ENCODE results near the gene OFD1. TPM values are rescaled to one million over a fixed set of nuclear protein-coding genes. Genes with fewer than 3 reads are reported as not detected.

Gene OFD1
- total and polyA plus RNA-seq, 5 donors = 9.8 to 13.2 (median 12.3) TPM

DNA sequence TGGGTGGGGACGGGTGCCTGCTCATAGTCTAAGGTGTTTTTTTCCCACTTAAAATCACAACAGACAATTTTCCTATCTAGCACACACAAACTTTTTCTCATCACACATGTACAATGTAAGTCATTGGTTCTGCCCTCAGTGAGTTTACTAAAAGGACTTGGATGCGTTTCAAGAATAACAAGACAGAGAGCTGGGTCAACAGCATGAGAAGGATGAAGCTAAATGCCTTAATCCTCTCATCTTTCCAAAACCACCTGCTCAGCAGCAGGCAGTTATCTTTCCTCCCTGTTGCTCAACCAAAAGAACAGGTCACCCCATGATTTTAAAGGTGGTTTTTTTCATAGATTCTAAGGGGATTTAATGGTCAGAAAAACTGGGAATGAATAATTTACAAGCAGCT, 40.1 kb downstream of the OFD1 start:
- H3K4me1 ChIP-seq (ENCODE audit: control insufficient read depth, insufficient read depth, low read length) = no peaks in the 10 kb centered on the region
- H3K27ac ChIP-seq (ENCODE audit: low read length) = no peak overlapping the region
- no peaks in the 10 kb centered on the region for H3K9me3 ChIP-seq (ENCODE audit: control insufficient read depth, low read length)
- H3K4me3 ChIP-seq (ENCODE audit: low read length) = no peak overlapping the region
- ATAC-seq (no peak), DNase-seq (no peak)
- intact Hi-C loops (cut with DNase I) = no loop called here
- WGBS = 84% methylated on average over 2 of the region's 2 CpGs
- no peaks in the 10 kb centered on the region for H3K27me3 ChIP-seq (ENCODE audit: control insufficient read depth, insufficient read depth)

DNA sequence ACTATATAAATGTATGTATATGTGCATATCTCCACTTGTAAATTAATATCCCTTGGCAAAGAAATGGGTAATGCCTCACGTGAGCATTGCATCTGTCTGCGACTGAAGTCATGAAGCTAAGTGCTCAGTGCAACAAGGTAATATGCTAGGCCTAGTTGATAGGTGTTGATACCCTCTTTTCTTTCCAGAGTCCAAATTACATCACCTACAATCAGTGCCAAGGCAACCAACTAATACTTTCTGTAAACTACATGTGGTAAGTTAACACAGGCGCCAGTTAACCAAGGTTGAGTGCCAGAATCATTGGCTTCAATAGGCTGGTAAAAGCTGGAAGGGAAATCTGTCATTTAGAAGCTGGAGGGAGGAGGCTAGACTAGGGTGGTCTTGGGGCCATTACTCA, 41.3 kb downstream of the OFD1 start:
- Histone ChIP-seq H3K27me3 (ENCODE audit: control insufficient read depth, insufficient read depth) (no peaks in the 10 kb centered on the region), H3K27ac (ENCODE audit: low read length) (no peak overlapping the region), H3K9me3 (ENCODE audit: control insufficient read depth, low read length) (no peaks in the 10 kb centered on the region), H3K4me3 (ENCODE audit: low read length) (no peak overlapping the region), H3K4me1 (ENCODE audit: control insufficient read depth, insufficient read depth, low read length) (no peaks in the 10 kb centered on the region)
- WGBS = 96% methylated on average over 3 of the region's 3 CpGs
- ATAC-seq (no peak), DNase-seq (no peak)
- intact Hi-C loops (cut with DNase I) = no loop called here

DNA sequence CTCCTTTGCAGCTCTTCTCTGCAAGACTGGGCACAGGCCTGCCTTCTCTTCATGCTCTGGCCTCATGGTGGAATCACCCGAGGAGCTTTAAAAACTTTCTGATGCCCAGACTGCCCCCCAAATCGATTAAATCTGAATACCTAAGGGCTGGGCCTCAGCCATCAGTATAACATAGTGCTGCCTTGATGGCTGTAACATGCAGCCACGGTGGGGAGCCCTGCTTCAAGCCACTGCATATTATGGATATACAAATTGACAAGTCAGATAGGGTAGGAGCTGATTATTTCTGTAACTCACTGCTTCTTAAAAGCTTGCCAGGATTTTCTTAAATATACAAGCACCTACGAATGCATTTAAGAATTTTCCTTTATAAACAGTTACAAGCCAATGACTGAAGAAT, 41.8 kb downstream of the OFD1 start:
- ATAC-seq = no peak
- DNase-seq = no peak
- Histone ChIP-seq H3K4me1 (ENCODE audit: control insufficient read depth, insufficient read depth, low read length) (no peaks in the 10 kb centered on the region), H3K27ac (ENCODE audit: low read length) (no peak overlapping the region), H3K9me3 (ENCODE audit: control insufficient read depth, low read length) (no peaks in the 10 kb centered on the region), H3K27me3 (ENCODE audit: control insufficient read depth, insufficient read depth) (no peaks in the 10 kb centered on the region), H3K4me3 (ENCODE audit: low read length) (no peak overlapping the region)
- 74% methylated on average over 4 of the region's 4 CpGs for WGBS
- intact Hi-C loops (cut with DNase I) = no loop called here

DNA sequence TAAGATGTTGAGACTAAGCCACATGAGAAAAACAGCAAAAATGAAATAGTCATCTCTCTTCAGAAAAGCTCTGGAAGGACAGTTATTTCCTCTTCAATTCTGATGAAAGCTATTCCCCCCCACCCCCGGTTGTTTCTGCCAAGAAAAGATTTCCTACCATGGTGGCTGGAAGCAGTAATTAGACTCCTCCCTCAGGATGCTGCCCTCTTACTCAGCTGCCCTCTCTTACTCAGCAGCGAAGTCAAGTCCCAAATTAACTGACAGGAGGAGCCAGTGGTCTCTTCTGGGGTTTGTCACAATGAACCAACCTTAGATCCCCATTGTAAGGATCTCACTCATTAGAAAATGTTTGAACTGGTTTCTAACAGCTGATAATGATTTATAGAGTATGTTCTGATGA, 44.4 kb downstream of the OFD1 start:
- Histone ChIP-seq H3K27ac (ENCODE audit: low read length) (no peak overlapping the region), H3K4me3 (ENCODE audit: low read length) (no peak overlapping the region), H3K27me3 (ENCODE audit: control insufficient read depth, insufficient read depth) (no peaks in the 10 kb centered on the region), H3K9me3 (ENCODE audit: control insufficient read depth, low read length) (no peaks in the 10 kb centered on the region), H3K4me1 (ENCODE audit: control insufficient read depth, insufficient read depth, low read length) (no peaks in the 10 kb centered on the region)
- ATAC-seq = peak in 1 of 2 donors; percentile 68
- DNase-seq = no peak
- 6% methylated on average over 2 of the region's 2 CpGs for WGBS
- intact Hi-C loops (cut with DNase I) = no loop called here

- H3K27me3 ChIP-seq (ENCODE audit: control insufficient read depth, insufficient read depth) = no peaks in the 10 kb centered on the region
- ATAC-seq (no peak), DNase-seq (no peak)
- no peak overlapping the region for H3K4me3 ChIP-seq (ENCODE audit: low read length)
- 46% methylated on average over 7 of the region's 7 CpGs for WGBS
- H3K9me3 ChIP-seq (ENCODE audit: control insufficient read depth, low read length) = no peaks in the 10 kb centered on the region
- intact Hi-C loops (cut with DNase I) = no loop called here
- no peak overlapping the region for H3K27ac ChIP-seq (ENCODE audit: low read length)
- H3K4me1 ChIP-seq (ENCODE audit: control insufficient read depth, insufficient read depth, low read length) = no peaks in the 10 kb centered on the region
These were observed 46.4 kb downstream of the OFD1 start for GRCh38 chrX:13780868-13781427.

GRCh38 chrX:13786048-13786447, 51.5 kb downstream of the OFD1 start:
- no peak overlapping the region for H3K4me3 ChIP-seq (ENCODE audit: low read length)
- H3K9me3 ChIP-seq (ENCODE audit: control insufficient read depth, low read length) = no peaks in the 10 kb centered on the region
- H3K4me1 ChIP-seq (ENCODE audit: control insufficient read depth, insufficient read depth, low read length) = no peaks in the 10 kb centered on the region
- 80% methylated on average over 8 of the region's 8 CpGs for WGBS
- DNase-seq = no peak
- H3K27ac ChIP-seq (ENCODE audit: low read length) = no peak overlapping the region
- no peak for ATAC-seq
- H3K27me3 ChIP-seq (ENCODE audit: control insufficient read depth, insufficient read depth) = no peaks in the 10 kb centered on the region
- intact Hi-C loops (cut with DNase I) = no loop called here

- no peaks in the 10 kb centered on the region for H3K9me3 ChIP-seq (ENCODE audit: control insufficient read depth, low read length)
These were observed 55.9 kb downstream of the OFD1 start for GRCh38 chrX:13790206-13791131.

GRCh38 chrX:13791145-13791544, 56.6 kb downstream of the OFD1 start:
- DNase-seq = no peak
- peak in 1 of 2 donors; percentile 36 for ATAC-seq
- H3K4me3 ChIP-seq (ENCODE audit: low read length) = no peak overlapping the region
- no peak overlapping the region for H3K27ac ChIP-seq (ENCODE audit: low read length)
- WGBS = 89% methylated on average over 2 of the region's 2 CpGs
- H3K9me3 ChIP-seq (ENCODE audit: control insufficient read depth, low read length) = no peaks in the 10 kb centered on the region
- intact Hi-C loops (cut with DNase I) = no loop called here
- H3K4me1 ChIP-seq (ENCODE audit: control insufficient read depth, insufficient read depth, low read length) = no peaks in the 10 kb centered on the region
- no peaks in the 10 kb centered on the region for H3K27me3 ChIP-seq (ENCODE audit: control insufficient read depth, insufficient read depth)

More at GRCh38 chrX:13790206-13791131, 55.9 kb downstream of the OFD1 start:
- Histone ChIP-seq H3K4me1 (ENCODE audit: control insufficient read depth, insufficient read depth, low read length) (no peaks in the 10 kb centered on the region), H3K27me3 (ENCODE audit: control insufficient read depth, insufficient read depth) (no peaks in the 10 kb centered on the region), H3K27ac (ENCODE audit: low read length) (peak overlapping the region; percentile 27), H3K4me3 (ENCODE audit: low read length) (no peak overlapping the region)
- intact Hi-C loops (cut with DNase I) = no loop called here
- WGBS = 64% methylated on average over 6 of the region's 6 CpGs
- ATAC-seq = peak; percentile 45 to 75
- DNase-seq = no peak

GRCh38 chrX:13791559-13791958, 57.0 kb downstream of the OFD1 start:
- intact Hi-C loops (cut with DNase I) = no loop called here
- ATAC-seq = peak; percentile 29 to 74
- H3K4me1 ChIP-seq (ENCODE audit: control insufficient read depth, insufficient read depth, low read length) = no peaks in the 10 kb centered on the region
- no peak overlapping the region for H3K27ac ChIP-seq (ENCODE audit: low read length)
- H3K27me3 ChIP-seq (ENCODE audit: control insufficient read depth, insufficient read depth) = no peaks in the 10 kb centered on the region
- WGBS = 19% methylated on average over 2 of the region's 2 CpGs
- H3K9me3 ChIP-seq (ENCODE audit: control insufficient read depth, low read length) = no peaks in the 10 kb centered on the region
- H3K4me3 ChIP-seq (ENCODE audit: low read length) = no peak overlapping the region
- DNase-seq = peak in 1 of 3 donors; percentile 46

- Histone ChIP-seq H3K27me3 (ENCODE audit: control insufficient read depth, insufficient read depth) (no peaks in the 10 kb centered on the region), H3K27ac (ENCODE audit: low read length) (no peak overlapping the region), H3K4me3 (ENCODE audit: low read length) (no peak overlapping the region), H3K9me3 (ENCODE audit: control insufficient read depth, low read length) (no peaks in the 10 kb centered on the region), H3K4me1 (ENCODE audit: control insufficient read depth, insufficient read depth, low read length) (no peaks in the 10 kb centered on the region)
- intact Hi-C loops (cut with DNase I) = no loop called here
- no peak for ATAC-seq
- WGBS = 81% methylated on average over 2 of the region's 2 CpGs
- DNase-seq = no peak
These were observed 59.3 kb downstream of the OFD1 start for GRCh38 chrX:13793897-13794296.

DNA sequence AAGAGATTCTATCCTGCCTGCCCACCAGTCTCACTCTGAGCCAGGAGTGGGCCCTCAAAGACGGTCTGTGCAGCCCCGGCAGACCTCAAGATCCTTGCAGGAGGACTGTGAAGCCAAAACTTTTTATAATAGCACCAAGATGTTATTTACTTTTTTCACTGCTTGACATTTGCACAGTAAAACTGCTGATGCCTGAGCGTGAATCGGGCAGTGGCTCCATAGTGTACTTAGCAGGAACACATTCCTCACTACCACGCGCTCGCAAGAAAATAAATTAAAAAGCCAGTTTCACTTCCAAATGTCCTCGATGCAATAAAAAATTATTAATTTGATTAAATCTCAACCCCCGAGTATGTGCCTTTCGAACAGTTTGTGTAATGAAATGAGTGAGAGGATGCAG, 59.9 kb downstream of the OFD1 start:
- H3K4me1 ChIP-seq (ENCODE audit: control insufficient read depth, insufficient read depth, low read length) = no peaks in the 10 kb centered on the region
- H3K27me3 ChIP-seq (ENCODE audit: control insufficient read depth, insufficient read depth) = no peaks in the 10 kb centered on the region
- intact Hi-C loops (cut with DNase I) = no loop called here
- ATAC-seq = no peak
- no peaks in the 10 kb centered on the region for H3K9me3 ChIP-seq (ENCODE audit: control insufficient read depth, low read length)
- no peak for DNase-seq
- H3K27ac ChIP-seq (ENCODE audit: low read length) = no peak overlapping the region
- 83% methylated on average over 10 of the region's 10 CpGs for WGBS
- H3K4me3 ChIP-seq (ENCODE audit: low read length) = no peak overlapping the region
